HG02884 (cell line): ENCODE data around the gene FLNB.

ENCODE experiments used
- ATAC-seq: cut with Tn5 transposase; IDR thresholded peaks from one replicate; pipeline ENCODE4 v1.9.1; 2021; ENCODE audit warnings: mild to moderate bottlenecking, moderate library complexity; ENCODE audit not compliant: unreplicated experiment

FLNB gene

DNA sequence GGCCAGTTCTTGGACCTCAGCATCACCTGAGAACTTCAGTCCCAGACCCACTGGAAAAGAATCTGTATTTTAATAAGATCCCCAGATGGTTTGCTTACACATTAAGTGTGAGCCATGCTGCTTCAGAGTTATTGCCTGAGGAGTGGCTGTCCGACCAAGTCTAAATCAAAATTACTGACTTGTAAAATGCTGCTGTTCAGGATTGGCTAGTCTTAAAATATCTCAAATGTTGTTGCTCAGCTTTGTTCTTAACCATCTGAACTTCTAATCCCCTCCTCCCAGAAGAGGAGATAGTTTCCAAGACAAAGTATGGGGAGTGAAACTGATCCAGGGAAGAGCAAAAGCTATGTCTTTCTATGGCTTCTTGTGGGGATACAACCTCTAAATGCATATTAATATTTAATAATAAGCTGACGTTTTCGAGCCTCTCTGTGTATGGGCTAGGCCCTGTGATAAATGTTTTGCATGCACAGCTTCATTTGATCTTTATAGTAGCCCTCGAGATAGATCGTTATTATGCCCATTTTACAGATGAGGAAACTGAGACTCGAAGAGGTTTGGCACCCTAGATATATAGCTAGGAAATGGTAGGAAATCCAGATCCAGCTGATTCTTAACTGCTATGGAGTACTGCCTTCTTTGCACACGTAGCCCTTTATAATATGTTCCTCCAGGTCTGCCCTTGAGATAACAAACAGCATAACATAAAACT lies 150.4 kb downstream of the FLNB start:
- no peak for ATAC-seq

DNA sequence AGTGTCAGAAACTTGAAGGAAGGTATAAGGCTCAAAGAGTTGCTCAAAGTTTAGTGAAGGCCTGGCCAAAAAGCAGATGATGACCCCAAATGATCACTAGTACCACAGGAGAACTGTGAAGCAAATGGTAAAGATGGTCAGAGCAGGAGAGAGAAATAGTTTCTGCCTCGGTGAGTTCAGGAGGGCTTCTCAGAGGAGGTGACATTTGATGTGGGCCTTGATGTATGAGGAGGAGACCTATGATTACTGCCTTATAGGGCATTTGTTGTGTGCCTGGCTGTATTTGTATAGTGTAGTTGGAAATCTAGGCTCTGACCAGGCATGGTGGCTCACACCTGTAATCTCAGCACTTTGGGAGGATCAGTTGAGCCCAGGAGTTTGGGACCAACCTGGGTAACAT lies 152.2 kb downstream of the FLNB start:
- ATAC-seq, result no peak

DNA sequence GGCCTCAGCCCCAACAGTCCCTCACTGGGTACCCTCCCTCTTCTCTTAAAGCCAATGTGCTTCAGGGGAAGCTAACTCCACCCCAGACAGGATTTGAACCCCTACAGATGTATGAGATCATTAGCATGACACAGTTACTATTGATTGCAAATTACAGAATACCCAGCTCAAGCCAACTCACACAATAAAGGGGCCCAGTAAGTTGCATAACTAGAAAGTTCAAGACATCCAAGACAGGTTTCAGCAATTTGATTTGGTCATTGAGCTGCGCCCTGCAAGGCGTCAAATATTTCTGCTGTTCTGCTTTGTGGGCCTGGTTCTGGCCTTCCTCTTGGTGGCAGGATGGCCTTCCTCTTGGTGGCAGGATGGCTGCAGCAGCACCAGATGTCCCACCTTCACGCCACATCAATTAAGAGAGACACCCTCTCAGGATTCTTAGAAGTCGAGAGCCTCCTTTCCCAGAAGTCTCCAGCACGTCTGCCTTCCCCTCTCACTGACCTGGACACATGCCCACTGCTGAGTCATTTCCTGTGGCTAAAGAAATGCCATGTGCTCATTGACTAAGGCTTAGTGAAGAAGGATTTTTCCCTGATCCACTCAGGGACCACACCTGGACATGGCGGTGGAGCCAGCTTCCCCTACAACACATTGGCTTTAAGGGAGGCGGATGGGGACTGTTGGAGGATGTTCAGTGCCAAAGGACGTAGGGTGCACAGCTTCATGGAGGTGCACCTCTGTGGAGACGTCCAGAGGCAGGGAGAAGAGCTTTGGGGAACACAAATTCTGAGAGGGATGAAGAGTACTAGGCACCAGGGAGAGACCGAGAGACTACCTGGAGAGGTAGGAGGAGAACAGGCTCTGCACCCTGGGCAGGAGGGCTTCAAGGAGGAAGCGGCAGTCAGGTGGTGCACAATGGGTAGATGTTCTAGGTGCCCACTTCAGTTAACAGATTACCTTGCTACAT lies 153.5 kb downstream of the FLNB start:
- no peak for ATAC-seq

DNA sequence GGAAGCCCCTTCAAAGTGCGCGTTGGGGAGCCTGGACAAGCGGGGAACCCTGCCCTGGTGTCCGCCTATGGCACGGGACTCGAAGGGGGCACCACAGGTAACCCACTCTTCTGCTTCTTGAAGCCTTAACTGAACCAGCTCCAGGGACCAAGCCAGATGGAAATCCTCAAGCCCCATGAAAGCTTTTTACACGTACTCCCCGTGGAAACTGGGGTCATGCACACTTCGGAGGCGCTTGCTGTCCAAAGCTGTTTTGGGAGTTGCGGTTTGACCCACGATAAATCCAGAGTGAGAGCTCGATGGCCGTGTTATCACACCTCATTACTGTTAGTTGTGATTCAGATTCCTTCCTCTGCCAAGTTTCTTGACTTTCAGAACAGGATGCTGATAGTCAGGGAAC lies 155.0 kb downstream of the FLNB start:
- no peak for ATAC-seq

DNA sequence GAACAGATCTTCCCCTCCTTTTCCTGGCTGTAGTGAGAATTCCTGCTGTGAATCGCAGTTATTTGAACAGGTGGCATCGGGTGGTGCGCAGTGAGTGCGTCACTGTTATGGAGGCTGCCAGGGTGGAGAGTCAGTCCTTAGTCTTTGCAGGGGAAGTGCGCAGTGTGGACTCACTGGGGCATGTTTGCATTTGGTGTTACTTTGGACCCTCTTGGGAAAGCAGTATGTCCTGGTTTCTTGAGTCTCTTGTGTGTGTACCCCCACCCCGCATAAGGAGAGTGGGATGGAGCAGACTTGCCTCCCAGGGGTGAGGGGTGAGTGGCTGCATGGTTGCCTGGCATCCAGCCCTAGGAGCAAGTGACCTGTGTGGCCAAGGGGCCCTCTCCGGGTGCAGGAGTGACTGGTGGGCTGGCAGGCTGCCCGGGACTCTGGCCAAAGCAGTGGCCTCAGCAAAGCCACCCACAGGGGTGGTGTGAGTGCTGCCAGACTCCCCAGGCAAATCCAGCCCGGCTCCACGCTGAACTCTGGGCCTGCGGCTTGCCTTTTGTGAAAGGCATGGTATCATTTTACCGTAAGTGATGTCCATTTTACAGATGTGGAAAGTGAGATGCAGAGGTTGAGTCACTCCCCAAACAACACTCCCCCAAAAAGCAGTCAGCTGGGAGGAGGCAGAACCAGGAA lies 156.1 kb downstream of the FLNB start:
- ATAC-seq, result no peak

DNA sequence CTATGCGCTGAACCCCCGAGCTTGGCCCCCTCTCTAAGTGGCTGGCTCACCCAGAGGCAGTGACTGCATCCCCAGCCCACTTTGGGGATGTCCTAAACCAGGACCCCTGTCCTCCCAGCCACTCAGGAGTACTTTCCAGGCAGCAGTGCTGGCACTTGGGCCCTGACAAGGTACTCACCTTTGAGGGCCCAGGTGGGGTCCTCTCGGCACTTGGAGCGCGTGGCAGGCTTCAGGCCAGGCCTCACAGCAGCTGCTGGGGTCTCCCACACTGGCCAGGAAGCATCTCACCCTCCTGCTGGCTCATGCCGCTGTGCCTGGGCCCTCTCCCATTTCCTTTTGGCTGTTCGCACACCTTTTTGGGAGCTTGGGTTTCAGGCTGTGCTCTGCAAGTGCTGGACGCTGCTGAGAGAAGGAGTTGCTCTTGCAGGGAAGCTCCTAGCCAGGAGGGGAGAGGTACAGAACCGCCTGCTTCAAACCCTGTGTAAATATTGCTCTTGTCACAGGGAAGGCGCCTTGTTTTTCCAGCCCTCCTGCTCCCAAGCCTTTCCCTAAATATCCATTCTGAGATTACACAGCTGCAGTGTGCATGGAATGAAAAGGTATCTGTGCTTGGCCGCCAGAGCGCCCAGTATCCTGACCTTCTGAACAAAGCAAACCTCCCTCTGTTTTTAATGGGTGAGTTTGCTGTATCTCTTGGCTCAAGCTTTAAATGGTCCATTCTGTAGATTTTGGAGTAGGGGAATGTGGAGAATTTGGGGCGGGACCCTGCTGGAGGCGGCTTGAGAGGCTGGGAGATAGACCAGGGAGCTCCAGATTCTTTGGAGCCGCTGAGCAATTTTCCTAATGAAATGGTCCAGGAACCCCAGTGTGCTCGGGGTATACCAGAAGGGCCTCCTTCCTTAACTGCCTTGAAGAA lies 156.9 kb downstream of the FLNB start:
- ATAC-seq, result no peak

DNA sequence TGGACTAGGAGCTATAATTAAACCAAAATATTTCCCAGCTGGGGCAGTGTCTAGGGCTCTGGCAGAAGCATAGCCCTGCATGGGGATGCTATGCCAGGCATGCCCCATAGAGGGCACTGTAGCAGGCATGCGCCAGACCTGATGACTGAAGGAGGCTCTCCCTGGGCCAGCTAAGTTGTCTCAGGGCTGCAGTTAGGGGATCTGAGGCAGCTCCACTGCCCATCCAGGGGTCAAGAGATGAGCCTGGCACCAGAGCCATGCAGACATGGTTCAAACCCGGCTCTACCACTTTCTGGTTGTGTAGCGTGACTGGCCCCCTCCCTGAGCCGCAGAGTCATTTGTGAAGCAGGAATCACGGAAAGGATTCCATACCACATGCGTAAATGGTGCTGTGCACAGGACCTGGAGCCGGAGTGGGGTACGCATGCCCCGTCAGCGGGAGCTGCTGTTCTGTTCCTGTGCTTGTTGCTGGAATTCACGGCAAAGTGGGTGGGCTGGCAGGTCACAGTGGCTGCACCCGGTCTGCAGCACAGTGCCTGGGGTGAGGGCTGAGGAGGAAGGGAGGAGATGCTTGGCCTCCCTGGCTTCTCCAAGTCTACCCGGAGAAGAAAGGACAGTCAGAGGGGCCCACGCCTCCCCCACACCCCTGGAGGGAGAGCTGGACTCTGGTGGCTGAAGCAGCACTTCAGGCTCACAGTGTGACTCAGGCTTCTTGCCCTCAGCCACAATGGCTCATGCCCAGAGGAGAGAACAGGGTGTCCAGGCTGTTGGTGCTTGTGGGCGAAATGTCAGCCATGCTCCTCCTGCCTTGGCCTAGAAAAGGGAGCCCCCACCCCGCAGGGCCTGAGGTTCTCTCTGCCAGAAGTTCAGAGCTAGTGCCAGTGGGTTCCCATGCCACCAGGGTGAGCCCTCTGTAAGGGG lies 159.5 kb downstream of the FLNB start:
- ATAC-seq, result no peak

DNA sequence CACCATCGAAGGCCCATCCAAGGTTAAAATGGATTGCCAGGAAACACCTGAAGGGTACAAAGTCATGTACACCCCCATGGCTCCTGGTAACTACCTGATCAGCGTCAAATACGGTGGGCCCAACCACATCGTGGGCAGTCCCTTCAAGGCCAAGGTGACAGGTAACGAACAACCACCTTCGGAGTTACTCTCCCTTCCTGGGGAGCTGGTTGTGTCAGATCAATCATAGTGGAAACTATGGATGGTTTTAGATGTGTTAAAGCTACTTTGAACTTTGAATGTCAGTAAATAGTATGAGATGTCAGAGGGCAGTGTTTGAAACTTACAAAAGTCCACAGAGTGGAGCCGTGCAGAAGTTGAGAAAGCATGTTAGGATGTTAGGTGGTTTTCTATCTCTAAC lies 160.3 kb downstream of the FLNB start:
- ATAC-seq, result no peak

DNA sequence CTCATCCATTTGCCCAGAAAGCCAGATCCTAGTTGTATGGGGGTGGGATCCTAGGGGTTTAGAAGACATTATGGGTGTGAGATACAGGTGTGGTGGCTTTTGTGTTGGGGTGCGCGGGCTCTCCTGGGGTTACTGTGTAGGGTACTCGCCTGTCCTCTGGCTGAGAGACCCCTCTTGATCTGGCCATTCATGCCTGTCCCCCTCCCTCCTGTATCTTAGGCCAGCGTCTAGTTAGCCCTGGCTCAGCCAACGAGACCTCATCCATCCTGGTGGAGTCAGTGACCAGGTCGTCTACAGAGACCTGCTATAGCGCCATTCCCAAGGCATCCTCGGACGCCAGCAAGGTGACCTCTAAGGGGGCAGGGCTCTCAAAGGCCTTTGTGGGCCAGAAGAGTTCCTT lies 161.1 kb downstream of the FLNB start:
- ATAC-seq, result no peak

DNA sequence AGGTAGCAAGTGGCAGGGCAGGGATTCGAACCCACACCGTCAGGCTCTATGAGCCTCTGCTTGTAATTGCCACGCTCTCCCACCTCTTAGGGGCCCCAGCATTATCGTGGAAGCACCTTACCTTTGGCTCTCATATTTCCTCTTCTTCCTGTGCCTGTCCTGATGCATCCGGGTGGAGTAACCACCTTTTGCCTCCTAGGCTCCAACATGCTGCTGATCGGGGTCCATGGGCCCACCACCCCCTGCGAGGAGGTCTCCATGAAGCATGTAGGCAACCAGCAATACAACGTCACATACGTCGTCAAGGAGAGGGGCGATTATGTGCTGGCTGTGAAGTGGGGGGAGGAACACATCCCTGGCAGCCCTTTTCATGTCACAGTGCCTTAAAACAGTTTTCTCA lies 162.2 kb downstream of the FLNB start:
- no peak for ATAC-seq

DNA sequence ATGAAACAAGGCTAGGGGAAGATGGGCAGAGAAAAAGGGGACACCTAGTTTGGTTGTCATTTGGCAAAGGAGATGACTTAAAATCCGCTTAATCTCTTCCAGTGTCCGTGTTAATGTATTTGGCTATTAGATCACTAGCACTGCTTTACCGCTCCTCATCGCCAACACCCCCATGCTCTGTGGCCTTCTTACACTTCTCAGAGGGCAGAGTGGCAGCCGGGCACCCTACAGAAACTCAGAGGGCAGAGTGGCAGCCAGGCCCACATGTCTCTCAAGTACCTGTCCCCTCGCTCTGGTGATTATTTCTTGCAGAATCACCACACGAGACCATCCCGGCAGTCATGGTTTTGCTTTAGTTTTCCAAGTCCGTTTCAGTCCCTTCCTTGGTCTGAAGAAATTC lies 162.9 kb downstream of the FLNB start:
- ATAC-seq, result no peak

DNA sequence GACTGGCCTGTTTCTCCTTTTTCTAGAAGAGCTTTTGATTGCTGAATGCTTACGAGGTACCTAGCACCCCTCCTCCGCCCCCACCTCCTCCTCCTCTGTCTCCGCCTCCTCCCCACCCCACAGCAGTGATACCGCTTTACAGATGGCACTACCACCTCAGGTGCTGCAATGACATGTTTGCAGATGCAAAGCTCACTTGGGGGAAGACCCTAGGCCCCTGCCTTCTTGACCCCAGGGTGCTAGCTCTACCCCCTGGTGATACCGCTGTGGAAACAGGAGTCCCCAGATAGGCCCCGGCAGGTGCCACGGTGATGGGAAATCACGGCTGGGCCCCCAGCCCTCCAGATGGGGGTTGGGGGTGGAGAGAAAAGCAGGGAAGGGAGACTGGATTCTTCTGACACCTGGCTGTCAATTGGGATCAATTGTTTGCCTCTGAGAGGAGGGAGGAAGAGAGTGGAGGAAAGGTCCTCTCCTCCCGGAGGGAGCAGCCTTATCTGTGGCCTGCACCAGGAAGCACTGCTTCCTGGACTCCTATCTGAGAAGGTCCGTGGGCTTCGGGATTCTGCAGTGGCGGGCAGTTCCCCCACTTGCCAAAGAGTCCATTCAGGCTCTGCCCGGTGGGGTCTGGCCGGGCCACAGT lies 164.9 kb downstream of the FLNB start:
- no peak for ATAC-seq

DNA sequence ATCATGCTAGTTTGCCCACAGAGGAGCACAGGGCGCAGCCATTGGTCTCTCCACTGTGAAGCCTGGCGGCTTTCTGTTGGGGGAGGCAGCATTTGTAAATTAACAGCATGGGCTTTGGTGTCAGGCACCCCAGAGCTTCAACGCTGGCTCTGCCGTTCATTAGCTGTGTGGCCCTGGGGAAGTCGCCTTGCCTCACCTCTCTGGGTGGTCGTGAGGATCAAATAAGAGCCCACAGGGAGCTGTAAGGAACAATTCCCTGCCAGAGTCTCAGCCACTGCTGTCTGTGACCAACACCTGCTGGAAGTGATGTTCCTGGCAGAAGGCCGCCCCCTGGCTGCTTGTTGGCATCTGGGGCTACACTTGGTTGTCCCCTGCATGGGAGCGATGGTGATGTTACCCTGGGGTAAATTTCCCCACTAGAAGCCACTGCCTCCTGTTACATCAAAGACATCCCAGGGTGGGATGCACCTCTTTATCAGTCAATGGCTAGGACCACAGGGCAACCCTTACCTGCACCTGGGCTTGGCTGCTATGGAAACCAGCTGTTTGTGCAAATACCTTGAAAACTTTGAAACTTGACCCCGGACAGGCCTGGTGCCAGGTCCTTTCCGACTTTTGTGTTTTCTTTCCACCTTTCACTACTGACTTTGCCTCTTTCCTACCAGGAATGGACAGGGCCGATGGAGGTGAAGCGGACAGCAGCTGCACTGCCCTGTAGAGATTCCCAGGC lies 165.6 kb downstream of the FLNB start:
- ATAC-seq, result no peak

DNA sequence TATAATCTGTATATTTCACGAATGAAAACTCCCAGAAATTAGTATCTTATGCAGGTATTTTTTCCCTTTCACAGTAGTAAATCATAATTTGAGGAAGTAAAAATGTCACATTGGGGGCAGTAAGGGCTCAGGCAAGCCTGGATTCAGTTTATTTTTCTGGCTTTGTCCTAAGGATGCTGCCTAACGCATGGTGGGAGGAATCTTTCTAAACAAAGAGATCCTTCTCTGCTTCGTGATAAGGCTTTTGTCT lies 166.9 kb downstream of the FLNB start:
- ATAC-seq, result no peak

DNA sequence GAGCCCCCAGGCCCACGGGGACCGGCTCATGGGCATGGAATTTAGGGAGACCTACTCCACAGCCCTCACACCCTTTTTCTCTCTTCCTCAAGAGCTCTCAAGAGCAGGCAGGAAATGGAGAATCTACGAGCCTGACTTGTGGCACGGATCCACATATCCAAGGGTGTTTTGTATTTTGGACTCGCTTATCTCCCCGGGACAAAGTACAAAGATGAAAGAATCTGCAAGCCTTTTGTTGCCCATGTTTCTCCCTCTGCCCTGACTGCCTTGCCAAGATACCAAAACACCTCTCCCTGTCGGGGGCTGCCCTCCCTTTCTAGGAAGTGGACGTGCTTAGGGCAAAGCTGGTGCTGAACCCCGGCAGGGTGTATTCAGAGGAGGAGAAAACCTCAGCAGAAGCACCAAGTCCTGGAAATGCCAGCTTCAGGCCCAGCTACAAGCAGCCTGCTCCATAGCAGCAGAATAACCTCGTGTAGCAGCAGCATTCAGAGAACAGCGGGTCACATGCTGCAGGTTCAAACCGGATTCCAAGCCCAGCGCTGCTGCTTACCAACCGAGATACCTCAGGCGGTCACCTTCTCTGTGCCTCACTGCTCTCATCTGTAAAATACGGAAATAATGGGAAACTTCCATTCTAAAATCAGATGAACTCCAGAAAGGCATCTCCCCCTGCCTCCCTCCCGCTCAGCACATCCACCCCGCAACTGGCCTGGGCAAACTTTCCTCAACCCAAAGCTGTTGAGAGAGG lies 167.4 kb downstream of the FLNB start:
- no peak for ATAC-seq

DNA sequence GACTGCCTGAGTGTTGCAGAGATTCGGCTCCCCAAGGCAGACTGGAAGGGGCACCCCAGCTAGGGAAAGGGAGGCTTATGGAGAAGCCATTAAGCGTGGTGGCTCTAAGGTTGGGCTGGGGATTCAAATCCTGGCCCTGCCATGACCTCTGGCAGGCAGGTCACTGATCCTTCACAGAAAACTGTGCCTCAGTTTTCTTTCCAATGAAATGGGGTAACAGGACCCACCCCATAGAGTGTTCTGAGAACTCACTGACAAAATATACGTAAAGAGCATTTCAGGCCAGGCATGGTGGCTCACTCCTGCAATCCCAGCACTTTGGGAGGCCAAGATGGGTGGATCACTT lies 167.9 kb downstream of the FLNB start:
- ATAC-seq, result no peak

DNA sequence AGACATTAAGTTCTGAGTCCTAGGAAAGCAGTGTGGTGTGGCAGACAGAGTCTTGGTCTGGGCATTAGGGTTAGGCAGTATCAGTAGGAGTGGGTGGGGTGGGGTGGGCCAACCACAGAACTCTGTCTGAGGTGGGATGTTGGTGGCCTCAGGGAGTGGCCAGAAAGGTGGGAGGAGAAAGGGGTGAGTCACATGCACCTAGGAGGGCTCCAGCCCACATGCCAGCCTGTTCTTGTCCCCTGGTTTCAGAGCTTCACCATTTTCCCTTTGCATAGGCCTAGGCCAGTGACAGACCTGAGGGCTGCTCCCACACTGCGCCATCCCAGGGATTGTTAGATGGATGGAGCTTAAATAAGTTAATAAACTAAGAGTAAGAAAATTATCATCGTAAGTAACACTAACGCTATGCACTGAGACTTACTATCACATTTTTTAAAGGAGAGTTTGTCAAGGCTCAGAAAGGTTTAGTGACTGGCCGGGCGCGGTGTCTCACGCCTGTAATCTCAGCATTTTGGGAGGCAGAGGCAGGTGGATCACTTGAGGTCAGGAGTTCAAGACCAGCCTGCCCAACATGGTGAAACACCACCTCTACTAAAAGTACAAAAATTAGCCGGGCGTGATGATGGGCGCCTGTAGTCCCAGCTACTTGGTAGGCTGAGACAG lies 168.7 kb downstream of the FLNB start:
- ATAC-seq, result no peak
